NCI-H1930 (cell line): ENCODE measurements around the gene ARFGAP3.
"Not testable (repeated sequence)": the region's sequence is repeated elsewhere in the genome, so short reads cannot be mapped to it uniquely, and the experiment has no call there.

Experiments
- DNase-seq, 2 experiments: peaks; one replicate each; lab custom pipeline; 2025; lab: John Stamatoyannopoulos, UW

ARFGAP3 gene

DNA sequence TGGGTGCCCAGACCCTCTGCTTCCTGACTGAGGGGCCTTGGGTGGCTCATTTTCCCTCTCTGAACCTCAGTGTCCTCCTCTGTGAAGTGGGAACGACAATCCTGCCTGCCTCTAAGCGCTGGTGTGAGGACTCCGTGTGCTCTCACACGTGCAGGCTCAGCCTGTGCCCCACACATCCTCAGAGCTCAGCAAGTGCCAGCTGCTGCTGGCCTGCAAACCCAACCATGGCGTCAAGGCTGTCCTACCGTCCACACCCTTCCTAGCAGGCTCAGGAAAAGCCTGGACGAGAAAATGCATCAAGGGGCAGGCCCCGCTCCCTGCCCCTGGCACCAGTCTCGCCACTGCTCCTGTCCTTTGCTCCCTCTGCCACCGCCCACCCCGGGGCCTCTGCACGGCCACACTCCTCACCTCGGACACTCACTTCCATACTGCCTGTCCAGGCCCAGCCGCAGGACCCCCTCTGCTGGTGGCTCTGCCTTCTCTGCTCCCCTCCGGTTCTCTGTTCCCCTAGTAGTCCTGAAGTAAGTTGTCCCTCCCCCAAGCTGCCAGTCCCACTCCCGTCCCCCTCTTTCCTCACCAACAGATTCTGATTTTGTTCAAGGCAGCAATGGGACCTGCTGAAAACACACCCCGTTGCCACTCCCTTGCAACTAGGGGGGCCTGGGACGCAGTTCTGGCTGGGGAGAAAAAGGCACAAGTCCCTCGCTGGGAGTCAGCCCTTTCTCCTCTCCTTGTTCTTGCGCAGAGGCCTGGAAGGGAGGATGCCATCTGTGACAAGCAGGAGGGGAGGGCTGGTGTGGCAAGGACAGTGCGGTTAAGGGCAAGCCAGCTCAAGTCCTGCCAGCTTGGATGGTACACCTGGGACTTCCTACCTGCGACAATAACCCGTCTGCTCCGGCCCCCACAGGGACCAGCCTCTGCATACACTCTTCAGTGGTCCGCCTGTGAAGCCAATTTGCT, 62.2 kb downstream of the ARFGAP3 start:
- DNase-seq: no peak

DNA sequence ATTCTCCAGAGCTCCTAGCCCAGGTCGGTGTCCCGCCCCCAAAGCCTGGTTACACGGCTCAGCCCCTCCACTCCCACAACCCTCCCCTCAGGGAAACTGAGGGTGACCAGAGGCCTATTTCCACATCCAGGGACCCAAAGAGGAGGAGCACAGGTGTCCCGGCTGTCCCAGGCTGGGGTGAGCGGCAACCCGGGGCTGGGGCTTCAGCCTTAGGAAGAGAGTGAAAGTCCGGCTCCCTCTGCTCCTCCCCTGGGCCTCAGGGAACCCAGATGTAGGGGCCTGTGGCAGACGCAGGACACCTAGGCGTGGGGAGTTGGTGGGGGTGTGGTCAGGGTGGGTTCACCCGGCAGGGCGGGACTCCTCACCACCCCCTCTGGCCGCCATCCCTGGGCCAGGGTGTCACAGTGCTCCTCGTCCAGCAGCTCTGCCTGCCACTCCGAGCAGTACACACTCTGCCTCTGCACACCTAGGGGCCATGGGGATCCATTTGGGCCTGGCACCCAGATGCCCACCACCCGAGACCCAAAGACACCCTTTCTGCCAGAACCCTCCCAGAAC, 63.1 kb downstream of the ARFGAP3 start:
- DNase-seq: no peak

DNA sequence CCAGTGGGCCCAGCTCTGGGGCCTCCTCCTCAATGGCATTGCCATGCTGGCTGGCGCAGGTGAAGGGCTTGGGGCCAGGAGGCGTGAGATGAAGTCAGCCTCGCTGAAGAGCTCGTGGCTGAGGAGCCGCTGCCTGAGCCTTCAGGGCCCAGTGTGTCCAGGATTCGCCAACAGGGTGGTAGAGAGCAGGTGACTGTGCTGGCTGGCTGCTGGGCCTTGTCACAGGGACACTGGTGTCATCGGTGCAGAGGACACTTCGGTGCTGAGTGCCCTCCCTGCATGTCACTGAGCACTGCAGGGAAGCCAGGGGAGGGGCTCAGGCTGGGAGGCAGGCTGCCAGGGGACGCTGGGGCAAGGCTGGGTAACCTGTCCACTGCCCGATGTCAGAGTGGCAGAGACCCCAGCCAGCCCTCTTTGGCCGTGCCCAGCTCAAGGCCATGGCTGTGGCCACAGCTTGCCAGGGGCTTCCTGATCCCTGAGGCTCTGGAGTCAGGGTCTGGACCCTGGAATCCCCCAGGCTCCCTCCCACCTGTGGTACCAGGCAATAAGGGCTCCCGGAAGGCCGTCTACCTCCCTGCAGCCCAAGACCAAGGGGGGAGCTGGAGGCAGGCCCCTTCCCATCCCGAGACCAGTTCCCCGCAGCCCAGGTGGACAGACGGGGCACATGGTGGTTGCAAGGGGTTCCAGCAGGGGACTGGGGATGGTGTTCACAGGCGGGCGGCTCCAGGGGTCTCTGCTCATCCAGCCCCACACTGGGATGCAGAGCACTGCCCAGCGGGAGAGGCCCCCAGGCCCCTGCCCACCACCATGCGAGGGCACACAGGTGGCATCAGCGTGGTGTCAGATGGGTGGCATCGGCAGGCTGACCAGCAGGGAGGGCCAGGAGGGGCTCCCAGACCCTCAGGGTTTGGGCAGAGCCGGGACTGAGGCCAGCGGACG, 63.9 kb downstream of the ARFGAP3 start:
- no peak for DNase-seq

- no peak for DNase-seq
Observed at GRCh38 chr22:42792453-42792908, 64.6 kb downstream of the ARFGAP3 start.

GRCh38 chr22:42791721-42792452, 65.2 kb downstream of the ARFGAP3 start:
- DNase-seq: no peak

GRCh38 chr22:42788466-42788865, 68.6 kb downstream of the ARFGAP3 start:
- no peak for DNase-seq

DNA sequence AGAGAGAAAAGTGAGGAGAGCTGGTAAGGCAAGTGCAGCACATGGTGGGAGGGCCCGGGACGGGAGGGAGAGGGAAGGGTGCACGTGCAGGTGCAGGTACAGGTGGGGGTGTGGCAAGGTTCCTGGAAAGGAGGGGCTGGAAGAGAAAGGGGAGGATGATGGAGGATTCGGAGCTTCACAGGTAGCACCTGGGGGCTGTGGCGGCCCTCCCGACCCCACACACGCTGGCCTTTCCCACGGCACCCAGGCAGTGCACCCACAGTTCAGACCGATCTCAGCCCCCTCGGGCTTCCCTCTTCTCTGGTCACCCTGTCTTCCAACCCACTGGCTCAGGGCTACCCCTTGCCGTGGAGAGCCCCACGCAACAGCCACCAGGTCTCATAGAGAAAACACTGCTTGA, 69.1 kb downstream of the ARFGAP3 start:
- DNase-seq: no peak

- DNase-seq: no peak
Observed at GRCh38 chr22:42787357-42787736, 69.7 kb downstream of the ARFGAP3 start.

GRCh38 chr22:42786606-42787356, 70.3 kb downstream of the ARFGAP3 start:
- no peak for DNase-seq

- no peak for DNase-seq
Observed at GRCh38 chr22:42785706-42786499, 71.2 kb downstream of the ARFGAP3 start.

GRCh38 chr22:42782306-42782705, 74.8 kb downstream of the ARFGAP3 start:
- not testable (repeated sequence) for DNase-seq

GRCh38 chr22:42780070-42780540, 77.0 kb downstream of the ARFGAP3 start:
- DNase-seq: peak; percentile 58 to 63

DNA sequence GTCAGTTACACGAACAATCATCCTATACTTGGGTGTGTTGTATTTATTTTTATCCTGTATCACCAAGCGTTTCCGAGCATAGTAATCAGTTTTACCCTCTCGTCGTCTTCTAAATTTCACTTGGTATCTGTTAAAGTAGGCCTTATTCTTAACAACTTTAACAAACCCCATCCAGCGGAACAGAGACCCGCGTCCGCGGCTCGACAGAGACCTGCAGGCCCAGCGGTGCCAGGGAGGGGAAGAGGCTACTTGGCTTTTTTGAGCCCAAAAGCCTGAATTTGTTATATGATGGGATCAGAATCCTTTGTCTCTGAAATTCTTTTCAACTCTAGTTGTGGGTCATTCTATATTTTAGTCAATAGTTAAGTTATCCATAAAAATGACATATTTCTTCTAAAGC, 79.9 kb downstream of the ARFGAP3 start:
- DNase-seq: no peak

DNA sequence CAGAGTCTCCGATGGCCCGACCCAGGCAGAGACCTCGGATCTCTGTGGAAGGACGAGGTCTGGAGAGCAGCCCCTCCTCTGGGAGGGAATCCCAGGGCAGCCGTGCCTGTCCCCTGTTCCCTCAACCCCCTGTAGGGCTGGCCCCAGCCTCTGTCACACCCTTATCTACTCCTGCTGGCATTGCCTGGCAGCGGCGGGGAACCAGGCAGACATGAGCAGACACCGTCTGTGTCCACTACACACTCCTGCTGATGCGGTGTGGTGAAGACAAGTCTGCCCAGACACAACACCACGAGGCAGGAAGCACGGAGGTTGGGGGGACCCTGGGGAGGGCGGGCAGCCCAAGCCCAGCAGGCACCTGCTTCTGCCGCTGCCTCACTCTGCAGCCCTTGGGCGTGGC, 83.9 kb downstream of the ARFGAP3 start:
- DNase-seq: no peak

DNA sequence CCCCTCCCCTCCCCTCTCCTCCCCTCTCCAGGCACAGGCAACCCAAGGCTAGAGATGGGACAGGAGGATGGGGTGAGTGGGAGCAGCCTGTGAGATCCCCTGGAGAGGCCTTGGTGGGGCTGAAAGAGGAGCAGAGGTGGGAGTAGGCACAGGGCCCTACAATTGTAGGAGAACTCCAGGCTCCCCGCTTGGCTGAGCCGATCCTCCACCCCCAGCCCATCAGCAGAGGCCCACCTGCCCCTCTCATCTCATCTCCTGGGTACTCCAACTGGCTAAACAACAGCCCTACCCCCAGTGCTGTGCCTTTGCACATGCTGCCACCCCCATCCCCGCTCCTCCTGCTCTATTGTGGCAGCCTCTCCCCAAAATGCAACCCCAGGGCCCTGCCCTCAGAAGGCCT, 84.4 kb downstream of the ARFGAP3 start:
- no peak for DNase-seq

DNA sequence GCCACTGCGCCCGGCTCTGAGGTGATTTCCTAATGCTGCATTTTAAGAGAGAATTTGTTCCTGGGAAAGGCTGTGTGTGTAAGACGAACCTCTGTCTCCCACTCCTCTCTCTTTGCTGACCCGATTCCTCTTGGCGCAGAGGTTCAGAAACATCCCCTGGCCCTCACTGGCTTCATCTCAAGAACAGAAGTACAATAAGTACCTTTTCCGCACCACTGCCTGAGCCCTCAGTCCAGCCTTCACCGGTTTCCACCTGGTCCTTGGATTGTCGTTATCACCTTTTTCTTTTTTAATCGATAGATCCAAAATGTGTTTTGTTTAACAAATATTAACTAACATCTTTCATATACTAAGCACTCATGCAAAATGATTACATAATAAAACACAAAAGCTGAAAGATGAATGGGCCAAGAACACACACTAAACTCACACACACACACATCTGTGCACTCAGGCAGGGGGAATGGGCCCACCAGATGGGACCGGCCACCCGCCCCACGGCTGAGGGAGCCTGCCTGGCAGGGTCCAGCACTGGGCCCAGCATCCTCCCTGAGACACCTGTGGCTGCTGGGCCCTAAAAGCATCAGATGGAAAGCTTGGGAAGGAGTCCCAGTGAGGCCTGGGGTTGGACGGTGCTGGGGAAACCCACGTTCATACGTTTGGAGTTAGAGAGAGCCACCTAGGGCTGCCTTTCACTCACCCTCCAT, 86.0 kb downstream of the ARFGAP3 start:
- DNase-seq: no peak

DNA sequence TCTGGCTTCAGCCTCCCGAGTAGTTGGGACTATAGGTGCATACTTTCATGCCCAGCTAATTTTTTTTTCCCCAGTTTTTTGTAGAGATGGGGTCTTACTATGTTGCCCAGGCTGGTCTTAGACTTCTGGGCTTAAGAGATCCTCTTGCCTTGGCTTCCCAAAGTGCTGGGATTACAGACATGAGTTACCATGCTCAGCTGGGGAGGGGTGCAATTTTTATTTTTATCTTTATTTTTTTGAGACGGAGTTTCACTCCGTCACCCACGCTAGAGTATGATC, 86.7 kb downstream of the ARFGAP3 start:
- no peak for DNase-seq

GRCh38 chr22:42769574-42770447, 87.3 kb downstream of the ARFGAP3 start:
- no peak for DNase-seq

GRCh38 chr22:42769238-42769573, 87.9 kb downstream of the ARFGAP3 start:
- DNase-seq: no peak
